ENCODE data around the gene HCFC1R1. TPM values are rescaled to one million over a fixed set of nuclear protein-coding genes. Genes with fewer than 3 reads are reported as not detected.
A peak's percentile ranks its signal among the peaks of the same experiment; 100 is the strongest.

HCFC1R1 gene
- total and polyA plus RNA-seq, 2 of the 8 experiments (the other 6 are each of a cell fraction or from before 2014, with no cell fraction given): 72.7 to 138 TPM

DNA sequence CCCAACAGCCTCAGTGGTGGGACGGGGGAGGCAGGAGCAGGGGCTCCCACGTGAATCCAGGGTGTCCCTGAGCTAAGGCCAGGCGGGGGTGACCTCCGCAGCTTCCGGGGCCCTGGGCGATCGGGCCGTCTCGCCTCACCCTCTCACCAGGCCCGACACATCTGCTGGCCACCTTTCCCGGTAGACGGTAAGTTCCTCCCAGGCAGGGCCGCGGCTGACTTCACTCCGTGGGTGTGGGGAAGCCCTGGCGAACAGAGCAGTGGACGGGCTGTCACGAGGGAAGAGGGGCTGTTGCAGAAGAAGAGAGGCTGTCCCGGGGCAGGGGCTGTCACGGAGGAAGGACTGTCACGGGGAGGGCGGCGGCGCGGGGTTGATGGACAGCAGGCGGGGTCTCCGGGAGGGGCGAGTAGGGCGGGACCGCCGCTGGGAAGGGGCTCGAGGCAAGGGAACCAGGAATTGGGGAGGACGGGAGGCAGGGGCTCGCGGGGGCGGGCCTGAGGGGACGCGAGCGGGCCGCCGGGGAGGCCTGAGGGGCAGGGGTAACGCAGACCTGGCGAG, 44.0 kb downstream of the HCFC1R1 start:
- WGBS, 2 experiments (ENCODE audit: extremely low coverage in 1 of 2, insufficient coverage in 1 of 2, insufficient read length in 1 of 2, insufficient replicate concordance in 2 of 2, low coverage in 1 of 2, low lambda C conversion rate in 2 of 2, missing lambda C conversion rate in 1 of 2): 26% methylated on average over 32 of the region's 43 CpGs; no CpG with 5 or more reads in 1 of the 2 experiments
- Histone ChIP-seq H3K23ac (ENCODE audit: insufficient read length) (no peak overlapping the region), H4K8ac (ENCODE audit: extremely low read depth, insufficient read depth, low read length) (peak overlapping the region; percentile 98; the same call in 1 of the 2 replicates), H3K4me1 (replicated peaks in 1 of 4; ENCODE audit: control insufficient read depth in 3 of 4, insufficient read depth in 4 of 4, low read length in 3 of 4) (peaks cover 3 to 23% (median 14%) of the 10 kb centered on the region in 4 experiments), H3K79me1 (ENCODE audit: low read depth, low read length) (peaks cover 8% of the 10 kb centered on the region), H3K9ac (replicated peaks in 1 of 4; ENCODE audit: extremely low read depth in 1 of 4, low read depth in 3 of 4, low read length in 3 of 4) (peak overlapping the region in 3 of 4 experiments; percentile 81 to 93 (median 82); a peak in 6 of 7 replicates), H3K36me3 (ENCODE audit: control insufficient read depth in 2 of 4, insufficient read depth in 4 of 4, low read length in 3 of 4) (peaks cover 7 to 22% (median 17%) of the 10 kb centered on the region in 4 experiments; a peak in 6 of 8 replicates), H3K4me3 (ENCODE audit: extremely low read depth in 1 of 4, insufficient read depth in 2 of 4, low read depth in 3 of 4, low read length in 4 of 4) (peak overlapping the region; percentile 68 to 79 (median 73)), H3K4ac (replicated peaks; ENCODE audit: insufficient read length, low read depth, low read length) (peak overlapping the region; percentile 69), H3K27me3 (replicated peaks in 1 of 4; ENCODE audit: control insufficient read depth in 3 of 4, extremely low read depth in 1 of 4, insufficient read depth in 3 of 4, low read length in 3 of 4) (no peaks in the 10 kb centered on the region; a peak in 1 of 7 replicates), H2AFZ (ENCODE audit: low read length) (no peak overlapping the region), H3K9me3 (ENCODE audit: insufficient read depth in 2 of 2, low read depth in 1 of 2, low read length in 1 of 2) (no peaks in the 10 kb centered on the region), H2BK15ac (ENCODE audit: low read length) (peak overlapping the region; percentile 61; the same call in 1 of the 2 replicates), H2BK20ac (ENCODE audit: low read length) (no peak overlapping the region), H3K27ac (ENCODE audit: low read depth, low read length) (peak overlapping the region; percentile 91; the same call in 1 of the 2 replicates), H2BK12ac (ENCODE audit: low read depth, low read length) (no peak overlapping the region), H4K91ac (replicated peaks; ENCODE audit: insufficient read length, low read length) (no peak overlapping the region), H2BK120ac (replicated peaks; ENCODE audit: low read depth, low read length) (no peak overlapping the region), H2BK5ac (ENCODE audit: low read depth, low read length) (peak overlapping the region; percentile 71; the same call in 1 of the 2 replicates), H4K5ac (ENCODE audit: insufficient read length, low read depth, low read length) (peak overlapping the region; percentile 97), H3K4me2 (ENCODE audit: insufficient read depth in 1 of 2, low read depth in 2 of 2, low read length in 2 of 2) (peak overlapping the region; percentile 38 to 93), H3K79me2 (ENCODE audit: control insufficient read depth in 1 of 2, insufficient read depth in 2 of 2, low read length in 2 of 2) (peaks cover 0 to 8% of the 10 kb centered on the region in 2 experiments; a peak in 2 of 4 replicates), H2AK5ac (ENCODE audit: low read depth, low read length) (no peak overlapping the region), H3K23me2 (ENCODE audit: low read depth, low read length) (peaks cover 12% of the 10 kb centered on the region; the same call in 1 of the 2 replicates), H3K14ac (ENCODE audit: insufficient read length) (no peak overlapping the region), H3K56ac (replicated peaks; ENCODE audit: insufficient read length, low read depth, low read length) (peak overlapping the region; percentile 59), H4K20me1 (replicated peaks in 1 of 2; ENCODE audit: control insufficient read depth in 1 of 2, insufficient read depth in 2 of 2, low read length in 2 of 2) (peaks cover 13 to 27% of the 10 kb centered on the region in 2 experiments), H3K18ac (ENCODE audit: extremely low read depth, low read length) (0 out of 2 replicates have a peak overlapping the region, but pooled peaks have one; percentile 60)
- CTCF ChIA-PET (ENCODE audit: partially characterized antibody): interaction anchor here (0.9 to 3.7 kb wide), 4 partner anchors 10 to 48 kb away, joined by 3 to 27 read pairs (median 6); partner anchors contain the start of gene CLDN6
- TF ChIP-seq GABPA (IDR thresholded peaks at IDR 0.05; ENCODE audit: borderline replicate concordance, insufficient read depth, low read length) (no peak), EGR1 (IDR thresholded peaks at IDR 0.05; ENCODE audit: borderline replicate concordance, low read depth, low read length) (no peak), NRF1 (IDR thresholded peaks at IDR 0.05; ENCODE audit: low read depth, low read length) (no peak), EP300 (IDR thresholded peaks at IDR 0.05; ENCODE audit: borderline replicate concordance in 1 of 2, low read depth in 2 of 2, low read length in 2 of 2) (no peak), NANOG (IDR thresholded peaks at IDR 0.05; ENCODE audit: insufficient read depth, low read depth, low read length, poor library complexity, severe bottlenecking) (no peak), SAP30 (IDR thresholded peaks at IDR 0.05; ENCODE audit: insufficient read depth, insufficient replicate concordance, low read length) (peak; percentile 79), HDAC2 (IDR thresholded peaks at IDR 0.05; ENCODE audit: borderline replicate concordance in 1 of 2, low read depth in 2 of 2, low read length in 2 of 2) (peak; percentile 12 to 31; a peak in 1 of 4 replicates), KDM1A (IDR thresholded peaks at IDR 0.05; ENCODE audit: borderline replicate concordance, low read length) (no peak), SIRT6 (IDR thresholded peaks at IDR 0.05; ENCODE audit: low read length) (no peak), RBBP5 (IDR thresholded peaks at IDR 0.05; ENCODE audit: borderline replicate concordance, low read depth, low read length) (no peak)
- DNase-seq (ENCODE audit: low read depth in 1 of 2, low spot score in 2 of 2) (no peak), FAIRE-seq (no peak)
- POLR2A ChIA-PET (ENCODE audit: partially characterized antibody): interaction anchor here (1.2 to 25.4 kb wide), 7 partner anchors 10 to 119 kb away, joined by 3 to 455 read pairs (median 22); partner anchors contain the start of genes CLDN6, HCFC1R1, KREMEN2 and PAQR4

All from H1 (cell line).